ENCODE data around the gene MN1.

MN1 gene

GRCh38 chr22:27754247-27754887, 47.2 kb downstream of the MN1 start:
- DNase-seq (ENCODE audit: low read depth) = no peak
- TF ChIP-seq MAX (IDR thresholded peaks at IDR 0.05; ENCODE audit: low read depth, low read length) = no peak
- no peak for TF ChIP-seq POLR2A (IDR thresholded peaks at IDR 0.05; ENCODE audit: extremely low read depth, insufficient read length)
- no peak for TF ChIP-seq CTCF (IDR thresholded peaks at IDR 0.05; ENCODE audit: low read depth, low read length)
- no peak for TF ChIP-seq MYC (IDR thresholded peaks at IDR 0.05; ENCODE audit: low read depth, low read length)

GRCh38 chr22:27752771-27753170, 48.8 kb downstream of the MN1 start:
- TF ChIP-seq MYC (IDR thresholded peaks at IDR 0.05; ENCODE audit: low read depth, low read length) (no peak), MAX (IDR thresholded peaks at IDR 0.05; ENCODE audit: low read depth, low read length) (no peak)
- no peak overlapping the region for H3K4me3 ChIP-seq (ENCODE audit: low read depth, low read length)
- no peak for DNase-seq (ENCODE audit: low read depth)

More at GRCh38 chr22:27754247-27754887, 47.2 kb downstream of the MN1 start:
- H3K4me3 ChIP-seq (ENCODE audit: low read depth, low read length) = no peak overlapping the region

- no peak for DNase-seq (ENCODE audit: low read depth)
- TF ChIP-seq MAX (IDR thresholded peaks at IDR 0.05; ENCODE audit: low read depth, low read length) = no peak
- no peak for TF ChIP-seq MYC (IDR thresholded peaks at IDR 0.05; ENCODE audit: low read depth, low read length)
- no peak for TF ChIP-seq CTCF (IDR thresholded peaks at IDR 0.05; ENCODE audit: low read depth, low read length)
- no peak for TF ChIP-seq POLR2A (IDR thresholded peaks at IDR 0.05; ENCODE audit: extremely low read depth, insufficient read length)
- no peak overlapping the region for H3K4me3 ChIP-seq (ENCODE audit: low read depth, low read length)
Observed at GRCh38 chr22:27752141-27752540, 49.4 kb downstream of the MN1 start.

DNA sequence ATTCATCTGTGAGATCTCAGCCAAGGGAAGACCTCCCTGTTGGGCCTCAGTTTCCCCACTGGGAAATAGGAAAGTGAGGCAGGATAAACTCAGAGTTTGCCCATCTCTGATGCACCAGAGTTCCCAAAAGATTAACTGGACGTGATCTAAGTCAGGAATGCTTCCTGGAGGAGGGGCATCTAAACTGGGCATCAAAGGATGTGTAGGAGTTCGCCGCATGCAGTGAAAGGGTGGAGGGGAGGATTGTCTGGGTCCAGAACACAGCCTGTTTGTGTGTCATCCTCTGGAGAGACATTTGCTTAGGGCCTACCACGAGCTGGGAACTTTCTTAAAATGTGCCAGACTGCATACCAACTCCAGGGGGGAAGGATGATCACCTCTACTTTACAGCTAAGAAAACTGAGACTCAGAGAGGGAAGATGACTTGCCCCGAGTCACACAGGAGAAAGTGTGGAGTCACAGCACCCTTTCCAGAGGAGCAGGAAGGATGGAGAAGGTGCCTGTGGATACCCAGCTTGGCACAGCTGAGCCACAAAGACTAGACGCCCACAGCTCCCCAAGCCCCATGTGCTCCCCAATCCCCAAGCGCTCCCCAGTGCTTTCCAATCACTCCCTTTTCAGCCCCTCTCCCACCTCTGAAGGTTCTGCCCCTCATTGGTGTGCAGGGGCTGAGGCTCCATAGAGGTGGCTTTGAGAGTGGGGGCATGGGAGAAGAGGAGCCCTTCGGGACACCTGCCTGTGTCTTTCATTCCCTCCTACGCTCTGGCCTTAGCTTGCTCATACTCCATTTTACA, 50.1 kb downstream of the MN1 start:
- TF ChIP-seq MYC (IDR thresholded peaks at IDR 0.05; ENCODE audit: low read depth, low read length) = no peak
- no peak for TF ChIP-seq POLR2A (IDR thresholded peaks at IDR 0.05; ENCODE audit: extremely low read depth, insufficient read length)
- no peak for TF ChIP-seq CTCF (IDR thresholded peaks at IDR 0.05; ENCODE audit: low read depth, low read length)
- no peak for TF ChIP-seq MAX (IDR thresholded peaks at IDR 0.05; ENCODE audit: low read depth, low read length)
- no peak for DNase-seq (ENCODE audit: low read depth)
- H3K4me3 ChIP-seq (ENCODE audit: low read depth, low read length) = no peak overlapping the region

DNA sequence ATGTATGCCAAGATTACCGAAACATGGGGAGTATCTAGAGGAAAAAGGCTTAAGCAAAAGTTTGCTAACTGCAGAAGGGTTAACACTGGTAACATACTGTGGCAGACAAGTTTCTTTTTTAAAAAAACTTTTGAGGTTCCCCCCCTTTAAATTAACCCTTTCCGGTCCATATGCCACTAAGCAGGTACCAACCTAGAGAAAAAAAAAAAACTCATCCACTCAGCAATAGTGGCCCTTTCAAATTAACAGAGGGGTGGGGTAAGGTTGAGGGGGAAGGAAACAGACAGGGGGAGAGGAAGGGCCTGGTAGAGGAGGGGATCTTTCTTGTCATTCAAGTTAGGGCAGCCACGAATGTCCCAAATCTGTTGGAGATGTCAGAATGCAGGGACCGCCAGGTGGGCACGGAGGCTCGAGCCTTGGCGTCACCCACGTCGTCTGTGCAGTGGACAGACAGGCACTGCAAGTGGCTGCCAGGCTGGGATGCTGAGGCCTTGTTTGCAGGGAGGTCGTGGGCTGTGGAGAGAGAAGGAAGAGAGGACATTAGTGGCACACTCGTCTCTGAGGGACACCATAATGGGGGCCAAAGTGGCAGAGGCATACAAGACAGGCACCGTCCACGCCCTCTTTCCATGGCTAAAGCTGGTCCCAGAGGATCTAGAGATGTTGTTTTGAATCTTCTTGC, 50.8 kb downstream of the MN1 start:
- no peak for DNase-seq (ENCODE audit: low read depth)
- no peak overlapping the region for H3K4me3 ChIP-seq (ENCODE audit: low read depth, low read length)
- TF ChIP-seq MYC (IDR thresholded peaks at IDR 0.05; ENCODE audit: low read depth, low read length) (no peak), POLR2A (IDR thresholded peaks at IDR 0.05; ENCODE audit: extremely low read depth, insufficient read length) (no peak), MAX (IDR thresholded peaks at IDR 0.05; ENCODE audit: low read depth, low read length) (no peak), CTCF (IDR thresholded peaks at IDR 0.05; ENCODE audit: low read depth, low read length) (no peak)

All from NB4 (cell line).